Renal cortical epithelial cell (primary cell): ENCODE data around the gene APLNR. TPM values are rescaled to one million over a fixed set of nuclear protein-coding genes. Genes with fewer than 3 reads are reported as not detected.

Experiments
- total RNA-seq: library from RNA; depleted of rRNA; stranded (reverse); fragments of >200 nt; gene quantifications from 2 replicates; pipeline ENCODE4 v1.2.3, GENCODE V29; 2014

Gene APLNR
- total RNA-seq, 1 donor from 2014 or later, result not detected

Other genes with a start within 250 kb of the APLNR start
- not detected in 2 replicates for gene OR5AK2, start 248.3 kb downstream of the APLNR start, total RNA-seq
- not detected in 2 replicates for gene LRRC55, start 55.3 kb downstream of the APLNR start, total RNA-seq
- gene TNKS1BP1, start 87.7 kb upstream of the APLNR start, total RNA-seq, result 91.3 and 157 TPM in 2 replicates
- 55.0 and 120 TPM in 2 replicates for gene SSRP1, start 98.6 kb upstream of the APLNR start, total RNA-seq
- not detected in 2 replicates for gene P2RX3, start 101.1 kb upstream of the APLNR start, total RNA-seq
- gene PRG3, start 143.9 kb upstream of the APLNR start, total RNA-seq, result not detected in 2 replicates
- not detected in 2 replicates for gene PRG2, start 153.4 kb upstream of the APLNR start, total RNA-seq
- 46.4 and 47.9 TPM in 2 replicates for gene SLC43A3, start 189.9 kb upstream of the APLNR start, total RNA-seq
- 0.05 TPM in 1 of 2 replicates, not detected in the other for gene RTN4RL2, start 223.3 kb upstream of the APLNR start, total RNA-seq